HG03108 (cell line): Measurements from ENCODE around the gene CDK5RAP2.
A peak's percentile ranks its signal among the peaks of the same experiment; 100 is the strongest.
"Not testable (repeated sequence)": the region's sequence is repeated elsewhere in the genome, so short reads cannot be mapped to it uniquely, and the experiment has no call there.

Experiments
- ATAC-seq: cut with Tn5 transposase; IDR thresholded peaks from one replicate; pipeline ENCODE4 v1.9.1; 2021; ENCODE audit warnings: moderate library complexity; ENCODE audit not compliant: unreplicated experiment

Gene CDK5RAP2

DNA sequence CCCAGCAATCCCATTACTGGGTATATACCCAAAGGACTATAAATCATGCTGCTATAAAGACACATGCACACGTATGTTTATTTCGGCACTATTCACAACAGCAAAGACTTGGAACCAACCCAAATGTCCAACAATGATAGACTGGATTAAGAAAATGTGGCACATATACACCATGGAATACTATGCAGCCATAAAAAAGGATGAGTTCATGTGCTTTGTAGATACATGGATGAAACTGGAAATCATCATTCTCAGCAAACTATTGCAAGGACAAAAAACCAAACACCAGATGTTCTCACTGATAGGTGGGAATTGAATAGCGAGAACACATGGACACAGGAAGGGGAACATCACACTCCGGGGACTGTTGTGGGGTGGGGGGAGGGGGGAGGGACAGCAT lies 64.0 kb downstream of the CDK5RAP2 start:
- ATAC-seq = not testable (repeated sequence)

GRCh38 chr9:120515481-120515880 lies 64.5 kb downstream of the CDK5RAP2 start:
- ATAC-seq = not testable (repeated sequence)

DNA sequence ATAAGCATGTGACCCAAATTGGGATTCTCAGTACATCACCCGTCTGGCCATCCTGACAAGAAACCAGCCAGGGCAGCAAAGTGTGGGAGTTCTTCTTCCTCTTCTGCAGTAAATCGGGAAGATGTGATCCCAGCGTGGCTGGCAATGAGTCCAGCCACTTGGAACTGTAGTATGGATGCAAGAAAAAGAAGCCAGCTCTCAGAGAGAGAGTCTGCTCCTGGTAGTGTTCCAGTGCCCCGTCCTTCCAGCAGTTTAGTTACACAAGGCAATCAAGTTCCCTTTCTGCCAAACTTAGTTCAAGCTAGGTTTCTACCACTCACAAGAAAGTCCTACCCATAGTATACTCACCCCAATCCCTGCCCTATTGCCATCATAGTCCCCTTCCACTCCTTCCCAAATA lies 65.6 kb downstream of the CDK5RAP2 start:
- ATAC-seq = no peak

- ATAC-seq = no peak
Observed at GRCh38 chr9:120513825-120514396, 66.1 kb downstream of the CDK5RAP2 start.

DNA sequence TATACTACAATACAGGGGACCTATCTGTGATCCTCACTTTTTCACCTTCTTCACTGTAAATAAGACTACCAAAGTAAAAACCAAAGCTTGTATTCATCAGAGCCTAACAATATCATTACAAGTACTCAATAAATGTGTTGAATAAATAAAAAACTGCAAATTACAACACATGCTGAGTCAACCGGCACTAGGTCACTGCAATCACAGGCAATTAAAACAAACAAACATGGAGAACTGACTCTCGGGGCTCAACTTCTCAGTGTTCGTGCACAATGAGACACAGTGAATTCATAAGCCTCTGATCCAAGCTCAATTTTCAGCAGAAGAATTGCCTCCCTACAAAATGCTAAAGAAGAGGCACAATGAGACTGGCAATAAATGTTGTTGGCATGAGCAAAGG lies 69.2 kb downstream of the CDK5RAP2 start:
- ATAC-seq = no peak

GRCh38 chr9:120507936-120508510 lies 71.9 kb downstream of the CDK5RAP2 start:
- no peak for ATAC-seq

DNA sequence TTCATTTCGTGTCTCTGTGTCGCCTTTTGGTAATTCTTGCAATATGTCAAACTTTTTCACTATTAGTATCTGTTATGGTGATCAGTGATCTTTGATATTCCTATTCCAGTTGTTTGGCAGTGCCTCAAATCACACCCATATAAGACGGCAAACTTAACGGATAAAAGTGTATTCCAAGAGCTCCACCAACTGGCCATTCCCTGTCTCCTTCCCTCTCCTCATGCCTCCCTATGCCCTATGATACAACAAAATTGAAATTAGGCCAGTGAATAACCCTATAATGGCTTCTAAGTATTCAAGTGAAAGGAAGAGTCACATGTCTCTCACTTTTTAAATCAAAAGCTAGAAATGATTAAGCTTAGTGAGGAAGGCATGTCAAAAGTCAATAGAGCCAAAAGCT lies 74.8 kb downstream of the CDK5RAP2 start:
- no peak for ATAC-seq

GRCh38 chr9:120500733-120501132 lies 79.2 kb downstream of the CDK5RAP2 start:
- ATAC-seq = no peak

GRCh38 chr9:120497865-120498264 lies 82.1 kb downstream of the CDK5RAP2 start:
- ATAC-seq = not testable (repeated sequence)

- not testable (repeated sequence) for ATAC-seq
Observed at GRCh38 chr9:120496438-120496837, 83.5 kb downstream of the CDK5RAP2 start.

DNA sequence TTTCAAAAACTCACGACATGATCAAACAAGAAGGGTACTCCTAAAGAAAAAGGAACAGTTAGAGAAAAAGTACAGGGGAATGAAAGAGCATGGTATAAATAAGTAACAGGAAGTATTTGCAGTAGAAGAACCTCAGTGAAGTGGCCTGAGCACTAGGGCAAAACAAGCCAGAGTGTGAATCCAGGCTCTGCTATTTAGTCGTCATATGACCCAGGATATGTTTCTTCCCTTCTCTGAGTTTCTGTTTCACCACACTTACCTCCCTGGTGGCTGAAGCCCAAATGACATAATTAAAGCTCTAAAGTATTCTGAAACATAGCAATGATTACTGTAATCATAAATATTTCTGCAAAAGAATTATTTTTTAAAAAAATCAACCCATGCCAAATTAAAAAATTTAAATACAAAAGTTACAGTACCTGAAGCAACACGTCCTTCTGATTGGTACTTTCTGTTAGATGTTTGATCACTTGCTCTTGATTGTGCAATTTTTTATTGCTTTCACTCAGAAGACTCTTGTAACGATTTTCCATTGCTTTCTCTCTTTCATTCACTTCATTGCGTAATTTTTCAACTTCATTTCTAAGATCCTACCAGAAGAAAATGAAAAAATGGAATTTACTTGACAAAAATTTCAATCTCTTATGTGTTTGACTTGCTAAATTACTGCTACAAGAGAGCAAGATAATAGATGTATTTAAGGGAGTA lies 88.9 kb downstream of the CDK5RAP2 start:
- ATAC-seq = peak; percentile 95

DNA sequence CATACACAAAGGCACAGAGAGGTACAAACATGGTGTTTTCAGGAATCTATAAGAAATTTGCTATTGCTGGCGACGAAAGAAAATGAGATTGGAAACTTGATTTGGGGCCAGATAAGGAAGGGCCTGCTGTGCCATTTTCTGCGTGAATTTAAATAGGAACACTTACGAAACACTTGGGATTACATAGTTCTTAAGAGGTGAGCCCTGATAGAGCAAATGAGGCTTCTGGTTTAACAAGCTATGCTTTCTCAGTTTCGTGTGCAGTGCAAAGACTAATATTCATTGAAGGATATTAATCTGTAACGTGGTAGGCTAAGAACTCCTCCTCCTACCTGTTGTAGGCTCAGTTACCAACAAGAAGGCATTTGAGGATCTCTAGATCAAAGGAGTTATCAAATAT lies 93.1 kb downstream of the CDK5RAP2 start:
- ATAC-seq = no peak

DNA sequence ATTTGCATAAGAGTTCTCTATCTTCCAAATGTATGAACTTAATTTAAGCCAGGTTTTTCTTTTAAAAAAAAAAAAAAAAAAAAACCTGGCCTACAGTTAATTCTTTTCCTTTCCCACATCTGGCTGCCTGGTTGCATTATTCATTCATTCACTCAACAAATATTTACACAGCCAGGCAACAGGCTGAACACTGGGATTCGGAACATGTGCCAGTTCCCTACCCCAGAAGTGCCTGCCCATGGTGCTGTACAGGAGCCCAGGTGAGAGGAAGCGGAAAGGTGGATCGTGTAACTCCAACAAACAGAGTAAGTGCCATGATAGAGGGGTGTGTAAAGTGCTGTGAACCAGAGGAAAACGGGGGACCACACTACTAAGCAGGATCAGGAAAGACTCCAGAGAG lies 93.6 kb downstream of the CDK5RAP2 start:
- ATAC-seq = no peak

- no peak for ATAC-seq
Observed at GRCh38 chr9:120485788-120486187, 94.2 kb downstream of the CDK5RAP2 start.

DNA sequence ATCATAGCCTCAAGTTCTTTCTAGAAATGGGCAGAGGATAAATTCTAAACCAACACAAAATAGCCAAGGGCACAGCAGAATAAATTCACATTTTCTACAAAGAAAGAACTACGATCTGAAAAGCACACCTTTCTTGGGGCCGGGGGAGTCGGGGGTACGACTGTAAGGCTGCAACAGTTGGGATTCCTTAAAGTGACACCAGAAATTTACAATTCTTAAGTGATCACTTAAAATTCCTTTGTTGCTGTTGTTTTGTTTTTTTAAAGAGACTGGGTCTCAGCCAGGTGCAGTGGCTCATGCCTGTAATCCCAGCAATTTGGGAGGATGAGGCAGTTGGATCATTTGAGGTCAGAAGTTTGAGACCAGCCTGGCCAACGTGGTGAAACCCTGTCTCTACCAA lies 95.8 kb downstream of the CDK5RAP2 start:
- no peak for ATAC-seq

- no peak for ATAC-seq
Observed at GRCh38 chr9:120482424-120483186, 97.4 kb downstream of the CDK5RAP2 start.

DNA sequence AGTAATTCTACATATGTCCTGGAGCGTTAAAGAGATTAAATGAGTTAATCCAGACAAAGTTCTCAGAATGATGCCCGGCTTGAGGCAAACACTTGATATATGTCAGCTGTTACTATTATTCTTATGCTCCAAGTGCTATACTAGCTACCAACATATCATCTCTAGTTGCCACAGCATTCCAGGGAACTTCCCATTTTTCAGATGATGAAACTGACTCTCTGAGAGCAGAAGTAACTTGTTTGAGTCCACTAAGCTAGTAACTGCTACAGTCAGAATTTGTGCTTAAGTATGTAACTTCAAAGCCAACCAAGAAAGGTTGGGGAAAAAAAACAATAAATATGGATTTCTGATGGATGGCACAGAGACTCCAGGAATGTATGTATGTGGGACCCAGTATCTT lies 98.1 kb downstream of the CDK5RAP2 start:
- ATAC-seq = no peak

DNA sequence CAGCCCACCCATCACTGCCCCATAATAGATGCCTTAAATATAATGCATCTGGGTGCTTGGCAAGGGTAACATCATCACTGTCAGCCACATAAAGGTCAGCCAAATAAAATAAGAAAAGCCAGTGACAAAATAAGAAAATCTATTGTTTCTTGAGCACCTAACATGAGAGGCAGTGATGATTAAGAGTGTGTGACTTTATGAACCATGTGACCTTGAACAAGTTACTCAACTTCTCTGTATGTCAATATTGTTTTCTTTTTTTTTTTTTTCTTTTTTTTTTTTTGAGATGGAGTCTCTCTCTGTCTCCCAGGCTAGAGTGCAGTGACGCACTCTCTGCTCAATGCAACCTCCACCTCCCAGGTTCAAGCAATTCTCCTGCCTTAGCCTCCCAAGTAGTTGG lies 98.7 kb downstream of the CDK5RAP2 start:
- ATAC-seq = no peak

DNA sequence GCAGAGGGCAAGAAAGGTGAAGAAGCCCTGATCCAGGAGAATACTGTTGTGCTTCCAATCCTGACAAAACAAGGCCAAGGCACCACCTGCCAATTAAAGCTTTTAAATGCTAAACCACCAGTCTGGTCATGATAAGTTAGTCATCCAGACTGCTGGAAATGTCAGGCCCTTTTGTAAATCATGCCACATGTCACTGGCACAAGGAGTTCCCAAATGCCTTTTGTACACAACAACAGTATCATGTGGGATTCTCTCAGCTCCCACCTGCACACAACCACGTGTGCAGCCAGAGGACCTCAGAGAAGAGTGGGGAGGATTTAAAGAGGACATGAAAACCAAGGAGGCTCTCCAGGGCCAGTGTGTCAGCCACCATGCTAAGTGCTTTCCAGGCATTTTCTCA lies 99.3 kb downstream of the CDK5RAP2 start:
- ATAC-seq = no peak

GRCh38 chr9:120478208-120478607 lies 101.8 kb downstream of the CDK5RAP2 start:
- no peak for ATAC-seq

- peak; percentile 51 for ATAC-seq
Observed at GRCh38 chr9:120477534-120478001, 102.4 kb downstream of the CDK5RAP2 start.

DNA sequence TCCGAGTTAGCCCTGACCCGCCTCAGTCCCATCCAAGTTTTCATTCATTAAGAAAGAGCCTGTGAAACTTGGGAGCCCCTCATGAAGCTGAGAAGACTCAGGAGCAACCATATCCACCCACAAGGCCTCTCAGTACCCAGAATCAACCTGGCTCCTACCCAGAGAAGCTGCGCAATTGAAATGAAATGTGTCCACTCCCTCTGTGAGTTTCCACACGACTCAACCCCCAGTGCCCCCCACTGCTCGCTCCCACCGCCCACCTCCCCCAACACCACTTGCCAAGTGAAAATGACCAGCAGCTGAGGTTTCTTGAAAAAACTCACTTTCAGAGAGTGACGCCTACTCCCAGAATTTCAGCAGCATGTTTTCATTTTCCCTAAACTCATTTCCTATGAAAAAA lies 104.6 kb downstream of the CDK5RAP2 start:
- no peak for ATAC-seq
